ENCODE results near the gene PGA3.
"Not testable (repeated sequence)": the region's sequence is repeated elsewhere in the genome, so short reads cannot be mapped to it uniquely, and the experiment has no call there.

DNA sequence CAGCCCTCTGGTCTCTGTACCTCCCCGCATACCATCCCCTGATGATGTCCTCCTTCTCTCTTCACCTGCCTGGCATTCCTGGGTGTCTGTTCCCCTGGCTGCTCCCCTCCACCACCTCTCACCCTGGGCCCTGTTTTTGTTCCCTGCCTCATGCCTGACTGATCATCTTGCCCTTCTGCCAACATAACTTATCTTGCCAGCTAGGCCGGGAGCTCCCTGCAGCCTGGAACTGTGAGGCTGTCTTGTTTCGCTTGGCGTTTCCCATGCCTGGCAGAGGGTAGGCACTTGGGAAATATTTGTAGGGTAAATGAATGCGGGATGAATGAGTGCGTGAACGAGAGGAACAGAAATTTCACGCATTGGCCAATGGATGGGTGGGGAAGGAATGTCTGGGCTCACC, 45.9 kb downstream of the PGA3 start:
- not testable (repeated sequence) for TF ChIP-seq POLR2A (IDR thresholded peaks at IDR 0.05)
- TF ChIP-seq, protein P1, sequence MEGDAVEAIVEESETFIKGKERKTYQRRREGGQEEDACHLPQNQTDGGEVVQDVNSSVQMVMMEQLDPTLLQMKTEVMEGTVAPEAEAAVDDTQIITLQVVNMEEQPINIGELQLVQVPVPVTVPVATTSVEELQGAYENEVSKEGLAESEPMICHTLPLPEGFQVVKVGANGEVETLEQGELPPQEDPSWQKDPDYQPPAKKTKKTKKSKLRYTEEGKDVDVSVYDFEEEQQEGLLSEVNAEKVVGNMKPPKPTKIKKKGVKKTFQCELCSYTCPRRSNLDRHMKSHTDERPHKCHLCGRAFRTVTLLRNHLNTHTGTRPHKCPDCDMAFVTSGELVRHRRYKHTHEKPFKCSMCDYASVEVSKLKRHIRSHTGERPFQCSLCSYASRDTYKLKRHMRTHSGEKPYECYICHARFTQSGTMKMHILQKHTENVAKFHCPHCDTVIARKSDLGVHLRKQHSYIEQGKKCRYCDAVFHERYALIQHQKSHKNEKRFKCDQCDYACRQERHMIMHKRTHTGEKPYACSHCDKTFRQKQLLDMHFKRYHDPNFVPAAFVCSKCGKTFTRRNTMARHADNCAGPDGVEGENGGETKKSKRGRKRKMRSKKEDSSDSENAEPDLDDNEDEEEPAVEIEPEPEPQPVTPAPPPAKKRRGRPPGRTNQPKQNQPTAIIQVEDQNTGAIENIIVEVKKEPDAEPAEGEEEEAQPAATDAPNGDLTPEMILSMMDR (IDR thresholded peaks at IDR 0.05): not testable (repeated sequence)

All from testis (tissue), 2 donors.